NB4 (cell line): ENCODE results near the gene POTEB3.
"Not testable (repeated sequence)": the region's sequence is repeated elsewhere in the genome, so short reads cannot be mapped to it uniquely, and the experiment has no call there.

Experiments
- MYC ChIP-seq: IDR thresholded peaks from 2 replicates; pipeline ENCODE4 v1.6.1; 2011; ENCODE audit warnings: low read depth, low read length
- POLR2A ChIP-seq: IDR thresholded peaks from 2 replicates; pipeline ENCODE4 v1.6.1; 2011; ENCODE audit warnings: mild to moderate bottlenecking; ENCODE audit not compliant: insufficient read length; ENCODE audit errors: extremely low read depth
- TF ChIP-seq, protein P1 (sequence below): IDR thresholded peaks from one replicate; pipeline ENCODE4 v1.5.1; 2012; ENCODE audit warnings: low read depth, low read length

DNA sequence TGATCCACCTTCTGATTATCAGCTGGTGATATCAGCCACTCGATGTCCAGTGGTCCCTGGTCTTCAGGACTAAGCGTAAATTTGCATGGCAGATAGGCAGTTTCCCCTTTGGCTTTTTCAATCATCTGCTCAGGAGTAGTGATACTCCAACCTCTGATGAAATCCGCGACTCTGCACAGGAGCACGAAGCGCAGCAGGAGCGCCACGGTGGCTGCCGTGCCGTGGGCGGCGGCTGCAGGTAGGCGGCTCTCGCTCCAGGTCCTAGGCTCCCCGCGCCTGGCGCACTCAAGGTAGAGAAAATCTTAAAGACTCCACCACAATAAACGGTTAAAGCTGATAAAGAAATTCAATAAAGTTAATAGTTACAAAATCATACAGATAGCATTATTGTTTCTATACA, 66.6 kb downstream of the POTEB3 start:
- TF ChIP-seq, protein P1, sequence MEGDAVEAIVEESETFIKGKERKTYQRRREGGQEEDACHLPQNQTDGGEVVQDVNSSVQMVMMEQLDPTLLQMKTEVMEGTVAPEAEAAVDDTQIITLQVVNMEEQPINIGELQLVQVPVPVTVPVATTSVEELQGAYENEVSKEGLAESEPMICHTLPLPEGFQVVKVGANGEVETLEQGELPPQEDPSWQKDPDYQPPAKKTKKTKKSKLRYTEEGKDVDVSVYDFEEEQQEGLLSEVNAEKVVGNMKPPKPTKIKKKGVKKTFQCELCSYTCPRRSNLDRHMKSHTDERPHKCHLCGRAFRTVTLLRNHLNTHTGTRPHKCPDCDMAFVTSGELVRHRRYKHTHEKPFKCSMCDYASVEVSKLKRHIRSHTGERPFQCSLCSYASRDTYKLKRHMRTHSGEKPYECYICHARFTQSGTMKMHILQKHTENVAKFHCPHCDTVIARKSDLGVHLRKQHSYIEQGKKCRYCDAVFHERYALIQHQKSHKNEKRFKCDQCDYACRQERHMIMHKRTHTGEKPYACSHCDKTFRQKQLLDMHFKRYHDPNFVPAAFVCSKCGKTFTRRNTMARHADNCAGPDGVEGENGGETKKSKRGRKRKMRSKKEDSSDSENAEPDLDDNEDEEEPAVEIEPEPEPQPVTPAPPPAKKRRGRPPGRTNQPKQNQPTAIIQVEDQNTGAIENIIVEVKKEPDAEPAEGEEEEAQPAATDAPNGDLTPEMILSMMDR = not testable (repeated sequence)
- TF ChIP-seq POLR2A, MYC: not testable (repeated sequence)
